ENCODE data around the gene MGAT4B.
"Not testable (repeated sequence)": the region's sequence is repeated elsewhere in the genome, so short reads cannot be mapped to it uniquely, and the experiment has no call there.

The MGAT4B gene

DNA sequence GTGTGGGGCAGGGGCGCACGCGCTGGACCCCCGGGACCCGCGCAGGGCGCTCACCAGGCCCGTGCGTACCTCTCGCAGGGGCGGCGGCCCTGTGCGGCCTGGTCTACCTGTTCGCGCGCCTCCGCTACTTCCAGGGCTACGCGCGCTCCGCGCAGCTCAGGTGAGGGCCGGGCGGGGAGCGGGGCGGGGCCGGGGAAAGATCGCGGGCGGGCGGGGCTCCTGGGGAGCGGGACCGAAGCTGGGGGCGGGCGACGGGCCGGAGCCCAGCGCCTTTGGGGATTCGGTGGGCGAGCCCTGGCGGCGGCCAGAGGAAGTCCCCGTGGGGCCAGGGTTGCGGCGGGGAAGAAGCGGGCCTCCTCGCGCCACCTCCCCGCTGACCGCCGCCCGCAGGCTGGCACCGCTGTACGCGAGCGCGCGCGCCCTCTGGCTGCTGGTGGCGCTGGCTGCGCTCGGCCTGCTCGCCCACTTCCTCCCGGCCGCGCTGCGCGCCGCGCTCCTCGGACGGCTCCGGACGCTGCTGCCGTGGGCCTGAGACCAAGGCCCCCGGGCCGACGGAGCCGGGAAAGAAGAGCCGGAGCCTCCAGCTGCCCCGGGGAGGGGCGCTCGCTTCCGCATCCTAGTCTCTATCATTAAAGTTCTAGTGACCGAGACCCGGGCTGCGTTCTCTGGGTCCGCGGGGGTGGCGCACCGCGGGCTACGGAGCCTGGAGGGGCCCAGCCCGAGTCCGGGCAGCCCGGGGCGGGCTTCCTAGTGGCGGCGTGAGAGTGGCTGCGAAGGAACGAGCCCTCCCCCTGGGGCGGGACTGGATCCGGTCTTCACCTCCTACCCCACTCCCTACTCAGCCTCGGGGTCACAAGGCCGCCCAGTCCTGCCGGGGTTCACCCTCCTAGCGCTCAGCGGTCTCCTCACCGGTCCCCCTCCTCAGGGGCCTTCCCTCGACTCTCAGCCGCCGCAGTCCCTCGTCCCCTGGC lies 10.5 kb downstream of the MGAT4B start:
- peak; percentile 44 to 53 for DNase-seq (ENCODE audit: low read depth in 1 of 2, low spot score in 1 of 2)

DNA sequence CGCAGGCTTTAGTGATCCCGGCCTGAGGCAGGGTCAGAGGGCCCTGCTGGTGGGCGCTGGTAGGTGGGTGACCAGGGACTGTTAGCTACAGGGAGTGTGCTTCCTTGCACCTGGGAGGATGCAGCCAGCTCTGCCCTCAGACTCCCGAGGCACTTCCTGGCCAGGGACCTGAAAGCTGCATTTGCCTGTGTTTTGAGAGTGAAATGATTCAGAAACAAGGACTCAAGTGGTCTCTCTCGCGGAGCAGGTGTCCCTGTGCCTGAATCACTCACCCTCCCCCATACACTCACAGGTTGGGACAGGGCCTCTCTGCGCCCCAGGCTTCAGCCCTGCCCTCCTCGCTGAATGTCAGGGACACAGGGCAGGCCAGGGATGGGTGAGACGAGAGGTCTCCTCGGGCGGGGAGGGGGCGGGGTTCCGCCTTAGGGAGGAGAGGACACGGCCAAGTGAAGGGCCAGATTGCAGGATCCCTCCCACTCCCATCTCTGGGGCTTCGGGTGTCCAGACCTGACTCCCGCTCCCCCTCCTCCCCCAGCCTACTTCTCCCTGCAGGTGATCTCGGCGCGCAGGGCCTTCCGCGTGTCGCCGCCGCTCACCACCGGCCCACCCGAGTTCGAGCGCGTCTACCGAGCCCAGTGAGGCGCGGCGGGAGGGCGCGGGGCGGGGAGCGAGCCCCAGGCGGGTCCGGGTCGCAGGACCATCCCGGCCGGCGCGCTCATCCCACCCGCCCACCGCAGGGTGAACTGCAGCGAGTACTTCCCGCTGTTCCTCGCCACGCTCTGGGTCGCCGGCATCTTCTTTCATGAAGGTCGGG lies 11.4 kb downstream of the MGAT4B start:
- DNase-seq (ENCODE audit: low read depth in 1 of 2, low spot score in 1 of 2) = no peak

DNA sequence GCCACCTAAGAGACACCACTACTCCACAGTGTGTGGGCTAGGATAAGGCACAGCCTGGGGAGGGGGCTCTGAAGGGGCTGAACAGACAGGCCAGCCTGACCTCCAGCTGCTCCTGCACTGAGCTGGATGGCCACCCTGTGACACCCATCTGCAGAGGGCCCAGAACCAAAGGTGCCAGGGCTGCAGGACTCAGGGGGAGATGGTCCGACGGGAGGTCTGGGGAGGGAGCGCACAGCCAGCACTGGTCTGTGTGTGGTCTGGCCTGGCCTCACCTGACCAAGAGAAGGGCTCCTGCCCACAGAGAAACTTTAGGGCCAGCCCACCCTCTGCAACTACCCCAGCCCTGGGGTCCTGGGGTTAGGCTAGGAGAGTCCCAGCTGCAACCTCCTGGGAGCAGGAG lies 12.1 kb downstream of the MGAT4B start:
- DNase-seq (ENCODE audit: low read depth in 1 of 2, low spot score in 1 of 2) = no peak

DNA sequence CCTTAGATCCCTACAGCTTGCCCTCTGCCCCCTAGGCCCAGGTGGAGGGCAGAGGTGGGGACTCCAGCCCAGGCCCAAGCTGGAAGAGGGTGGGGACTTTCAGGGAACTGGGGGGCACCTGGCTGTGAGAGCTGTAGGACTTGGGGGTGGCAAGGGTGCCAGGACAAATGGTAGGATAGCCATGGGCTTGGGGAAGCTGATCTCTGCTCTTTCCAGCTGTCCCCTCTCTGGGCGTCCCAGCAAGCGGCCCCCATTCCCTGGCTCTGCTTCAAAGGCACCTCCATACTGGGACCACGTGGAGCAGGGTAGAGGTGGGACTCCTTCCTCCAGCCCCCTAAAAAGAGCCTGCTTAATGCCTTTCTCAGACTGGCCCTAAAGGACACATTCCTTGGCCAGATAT lies 12.5 kb downstream of the MGAT4B start:
- DNase-seq (ENCODE audit: low read depth in 1 of 2, low spot score in 1 of 2) = no peak

DNA sequence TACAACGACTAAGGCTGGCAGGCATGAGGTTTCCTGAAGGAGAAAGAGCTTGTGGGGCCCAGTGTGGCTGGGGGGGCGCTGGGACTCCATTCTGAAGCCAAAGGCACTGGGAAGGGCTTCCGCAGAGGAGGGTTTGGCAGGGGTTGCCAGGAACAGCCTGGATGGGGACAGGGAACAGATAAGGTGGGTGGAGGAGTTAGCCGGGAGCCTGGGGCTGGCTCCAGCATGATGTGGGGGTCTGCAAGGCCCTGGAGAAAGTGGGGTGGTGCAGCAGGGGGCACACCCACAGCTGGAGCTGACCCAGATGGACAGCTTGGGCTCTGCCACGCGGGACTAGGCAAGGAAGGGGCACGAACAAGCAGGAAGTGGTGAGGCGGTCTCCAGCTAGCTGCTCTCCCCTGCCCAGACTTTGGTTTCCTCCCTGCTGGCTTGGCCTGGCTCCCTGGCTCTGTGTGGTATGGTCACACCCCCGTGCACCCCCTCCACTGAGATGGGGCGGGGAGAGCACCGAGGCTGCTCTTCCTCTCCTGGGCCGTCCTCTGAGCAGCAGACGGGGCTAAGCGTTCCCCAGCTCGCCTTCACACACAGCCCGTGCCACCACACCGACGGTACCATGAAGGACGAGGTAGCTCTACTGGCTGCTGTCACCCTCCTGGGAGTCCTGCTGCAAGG lies 13.1 kb downstream of the MGAT4B start, which contains the start of gene LTC4S:
LTC4S (plus strand) TSS at position 519 of the 672 bp plus-strand sequence; CDS start at position 614, 95 bp downstream.
- DNase-seq (ENCODE audit: low read depth in 1 of 2, low spot score in 1 of 2) = peak in 1 of 2 donors; percentile 40

DNA sequence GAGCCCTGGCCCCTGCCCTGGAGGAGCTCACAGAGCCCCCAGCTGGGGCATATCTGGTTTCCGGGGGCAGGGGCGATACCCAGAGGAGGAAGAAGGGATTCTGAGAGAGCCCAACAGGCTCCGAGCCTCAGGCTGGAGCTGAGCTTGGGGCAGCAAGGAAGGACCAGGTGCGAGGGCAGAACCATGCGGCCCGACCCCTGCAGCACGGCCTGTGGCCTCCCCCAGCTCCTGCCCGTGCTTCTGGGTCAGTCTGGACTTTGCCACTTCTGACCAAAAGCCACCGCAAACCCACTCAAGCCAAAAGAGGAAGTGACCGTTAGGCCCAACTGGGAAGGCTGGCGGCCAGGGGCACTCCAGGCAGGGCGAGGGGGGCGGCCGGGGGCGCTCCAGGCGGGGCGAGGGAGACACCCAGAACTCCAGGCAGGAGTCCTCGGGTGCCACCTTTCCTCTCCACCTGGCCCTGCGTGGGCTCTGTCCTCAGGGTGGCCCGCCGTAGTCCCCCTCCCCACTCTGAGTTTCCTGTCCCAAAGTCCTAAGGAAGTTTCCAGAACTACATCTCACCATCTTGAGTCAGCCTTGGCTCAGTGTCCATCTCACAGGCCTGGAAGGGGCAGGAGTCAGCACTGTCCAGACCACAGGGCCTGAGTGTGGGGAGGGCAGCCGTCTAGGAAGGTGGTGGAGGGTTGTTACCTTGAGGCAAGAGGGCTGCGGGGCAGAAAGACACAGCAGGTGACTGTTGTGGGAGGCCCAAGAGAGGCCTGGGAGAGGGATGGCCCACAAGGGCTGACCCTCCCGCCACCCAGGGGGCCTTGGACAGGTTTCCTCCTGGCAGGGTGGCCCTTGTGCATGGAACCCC lies 13.8 kb downstream of the MGAT4B start:
- DNase-seq (ENCODE audit: low read depth in 1 of 2, low spot score in 1 of 2) = no peak

DNA sequence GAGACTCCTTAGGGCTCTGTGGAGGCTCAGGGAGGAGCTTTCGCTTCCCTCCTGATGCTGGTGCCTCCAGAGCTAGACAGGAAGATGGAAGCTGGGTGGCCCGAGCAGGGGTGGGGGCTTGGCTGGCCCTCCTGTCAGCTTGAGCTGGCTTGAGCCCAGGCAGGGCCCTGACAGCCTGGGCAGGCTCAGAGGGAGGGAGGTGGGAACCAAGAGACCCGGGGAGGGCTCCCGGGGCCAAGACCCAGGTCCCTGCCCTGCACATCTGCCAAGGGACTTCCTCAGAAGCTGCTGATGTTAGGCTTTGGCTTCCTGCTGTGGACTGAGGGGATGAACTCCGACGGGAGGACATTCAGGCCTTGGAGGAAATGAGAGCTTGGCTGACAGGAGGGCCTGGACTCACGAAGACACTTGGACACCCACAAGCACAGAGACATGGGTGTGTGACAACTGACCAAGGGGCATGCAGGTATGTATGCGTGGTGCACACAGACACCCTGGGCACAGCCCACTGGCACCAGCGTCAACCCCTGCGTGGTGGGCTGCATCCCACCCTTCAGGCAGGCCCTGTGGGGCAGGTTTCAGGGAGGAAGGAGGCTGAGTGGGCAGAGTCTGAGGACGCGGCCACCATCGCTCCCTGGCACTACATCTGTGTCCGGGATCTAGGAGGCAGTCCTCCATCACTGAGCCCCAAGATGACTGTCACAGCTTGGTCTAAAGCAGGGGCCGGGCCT lies 14.6 kb downstream of the MGAT4B start:
- no peak for DNase-seq (ENCODE audit: low read depth in 1 of 2, low spot score in 1 of 2)

DNA sequence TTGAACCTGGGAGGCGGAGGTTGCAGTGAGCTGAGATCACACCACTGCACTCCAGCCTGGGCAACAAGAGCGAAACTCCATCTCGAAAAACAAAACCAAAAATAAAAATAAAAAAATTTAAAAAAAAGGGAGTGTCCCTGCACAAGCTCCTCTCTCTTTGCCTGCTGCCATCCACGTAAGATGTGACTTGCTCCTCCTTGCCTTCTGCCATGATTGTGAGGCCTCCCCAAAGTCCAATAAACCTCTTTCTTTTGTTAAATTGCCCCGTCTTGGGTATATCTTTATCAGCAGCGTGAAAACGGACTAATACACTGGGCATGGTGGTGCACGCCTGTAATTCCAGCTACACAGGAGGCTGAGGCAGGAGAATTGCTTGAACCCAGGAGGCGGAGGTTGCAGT lies 17.4 kb downstream of the MGAT4B start:
- not testable (repeated sequence) for DNase-seq (ENCODE audit: low read depth in 1 of 2, low spot score in 1 of 2)

DNA sequence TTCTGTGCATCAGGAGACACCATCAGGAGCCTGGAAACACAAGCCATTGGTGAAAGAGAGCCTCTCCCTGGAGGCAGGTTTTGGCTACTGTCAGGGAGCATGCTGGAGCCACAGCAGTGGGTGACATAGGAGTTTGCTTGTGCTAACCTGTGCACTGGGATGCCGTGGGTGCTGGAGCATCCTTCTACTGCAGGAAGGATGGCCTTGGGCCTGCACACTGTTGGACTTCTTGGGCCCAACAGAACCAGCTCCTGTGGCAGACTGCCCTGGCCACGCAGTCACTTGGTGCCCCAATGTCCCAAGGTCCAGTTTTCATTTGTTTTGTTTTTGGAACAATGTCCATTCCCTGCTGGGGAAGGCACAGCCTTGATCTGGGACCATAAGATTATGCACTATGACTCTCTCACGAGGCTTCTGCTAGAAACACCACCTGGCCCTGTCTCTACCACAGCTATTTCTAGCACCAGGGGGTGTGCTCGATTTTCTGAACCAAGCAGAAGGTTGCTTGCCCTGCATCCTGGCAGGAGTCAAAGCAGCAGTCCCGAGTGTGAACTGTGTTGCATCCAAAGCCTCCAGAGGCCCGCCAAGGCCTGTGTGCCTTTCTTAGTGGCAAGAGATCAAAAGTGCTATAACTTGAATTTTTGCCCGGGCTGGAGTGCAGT lies 18.3 kb downstream of the MGAT4B start:
- no peak for DNase-seq (ENCODE audit: low read depth in 1 of 2, low spot score in 1 of 2)

DNA sequence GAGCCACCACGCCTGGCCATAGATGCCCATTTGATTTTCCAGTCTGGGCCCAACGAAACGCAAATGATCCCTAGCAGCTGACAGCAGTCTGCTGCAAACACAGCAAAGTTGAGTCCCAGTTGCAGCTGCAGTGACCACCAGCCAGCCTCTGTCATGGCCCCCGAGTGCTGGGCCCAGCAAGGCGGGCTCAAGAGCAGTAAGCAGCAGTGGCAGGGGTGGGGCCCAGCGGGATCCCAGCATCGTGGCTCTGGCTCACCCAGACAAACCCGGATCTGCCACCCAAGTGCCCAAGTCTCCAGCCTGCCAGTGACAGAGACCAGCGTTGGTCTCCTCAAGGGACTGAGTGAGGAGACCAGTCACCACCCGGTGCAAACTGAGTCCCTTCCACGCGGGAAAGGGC lies 19.8 kb downstream of the MGAT4B start:
- no peak for DNase-seq (ENCODE audit: low read depth in 1 of 2, low spot score in 1 of 2)

DNA sequence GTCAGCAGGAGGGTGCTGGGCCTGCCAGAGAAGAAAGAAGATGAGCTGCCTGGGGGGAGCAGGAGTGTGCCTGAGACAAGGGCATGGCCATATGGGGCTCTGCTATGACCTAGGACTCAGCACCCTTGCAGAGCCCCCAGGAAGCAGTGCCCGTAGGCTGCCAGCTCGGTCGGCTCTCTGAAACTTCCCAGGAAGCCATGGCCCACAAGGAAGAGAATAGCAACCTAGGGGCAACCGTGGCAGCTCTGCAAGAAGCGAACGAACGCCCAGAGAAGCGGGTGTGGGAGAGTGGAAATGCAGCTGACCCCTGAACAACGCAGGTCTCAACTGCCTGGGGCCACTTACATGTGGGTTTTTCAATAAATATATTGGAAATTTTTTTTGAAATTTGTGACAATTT lies 23.5 kb downstream of the MGAT4B start:
- no peak for DNase-seq (ENCODE audit: low read depth in 1 of 2, low spot score in 1 of 2)

DNA sequence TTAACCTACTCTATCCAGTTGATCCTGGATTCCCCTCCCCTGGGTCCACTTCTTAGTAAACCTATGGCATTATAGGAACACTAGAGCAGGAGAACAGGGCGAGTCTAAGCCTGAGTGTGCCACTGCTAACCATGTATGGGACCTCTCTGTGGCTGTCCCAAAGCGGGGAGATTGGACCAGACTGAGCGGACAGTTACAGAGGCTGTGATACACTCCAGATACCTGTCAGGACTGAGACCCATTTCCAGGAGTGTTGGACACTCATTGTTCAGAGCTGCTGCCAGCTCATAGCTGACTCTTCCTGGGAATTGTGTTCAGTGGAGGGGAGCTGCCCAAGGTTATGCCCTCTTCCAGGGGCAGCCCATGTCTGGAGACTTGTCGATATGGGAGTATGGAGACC lies 24.8 kb downstream of the MGAT4B start:
- DNase-seq (ENCODE audit: low read depth in 1 of 2, low spot score in 1 of 2) = no peak

DNA sequence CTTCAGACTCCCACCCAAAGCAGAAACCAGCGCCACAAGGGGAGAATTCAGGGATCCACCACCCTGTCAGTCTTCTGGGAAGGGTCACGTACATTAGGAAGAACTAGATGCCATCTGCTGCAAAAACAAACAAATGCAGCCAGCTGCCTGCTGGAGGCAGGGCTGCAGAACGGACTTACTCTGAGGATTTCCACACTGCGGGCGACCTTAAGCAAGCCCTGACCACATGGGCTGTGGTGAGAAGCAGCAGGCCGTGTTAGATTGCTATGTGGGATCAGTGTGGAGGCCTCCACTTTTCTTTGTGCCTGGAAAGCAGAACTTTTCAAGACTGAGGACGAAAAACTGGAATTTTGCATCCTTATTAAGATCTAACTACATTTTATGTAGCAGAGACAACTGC lies 26.3 kb downstream of the MGAT4B start:
- DNase-seq (ENCODE audit: low read depth in 1 of 2, low spot score in 1 of 2) = no peak

DNA sequence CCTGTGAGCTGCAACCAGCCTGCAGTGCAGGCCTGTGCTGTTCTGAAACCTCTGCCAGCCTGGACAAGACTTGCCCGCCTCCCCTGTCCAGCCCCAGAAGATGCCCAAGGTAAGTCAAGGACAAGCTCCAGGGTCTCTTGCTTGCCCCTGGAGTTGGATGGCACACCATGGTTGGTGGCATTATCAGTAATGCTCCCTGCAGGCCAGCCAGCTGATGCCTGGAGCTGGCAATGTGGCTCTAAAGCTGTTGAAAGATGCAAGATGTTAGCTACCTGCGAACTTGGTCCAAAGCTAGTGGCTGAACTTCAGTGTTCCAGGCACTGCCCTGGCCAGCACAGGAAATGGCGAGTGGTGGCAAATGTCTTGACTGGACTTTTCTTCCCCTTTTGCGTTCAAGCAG lies 26.8 kb downstream of the MGAT4B start:
- DNase-seq (ENCODE audit: low read depth in 1 of 2, low spot score in 1 of 2) = no peak

DNA sequence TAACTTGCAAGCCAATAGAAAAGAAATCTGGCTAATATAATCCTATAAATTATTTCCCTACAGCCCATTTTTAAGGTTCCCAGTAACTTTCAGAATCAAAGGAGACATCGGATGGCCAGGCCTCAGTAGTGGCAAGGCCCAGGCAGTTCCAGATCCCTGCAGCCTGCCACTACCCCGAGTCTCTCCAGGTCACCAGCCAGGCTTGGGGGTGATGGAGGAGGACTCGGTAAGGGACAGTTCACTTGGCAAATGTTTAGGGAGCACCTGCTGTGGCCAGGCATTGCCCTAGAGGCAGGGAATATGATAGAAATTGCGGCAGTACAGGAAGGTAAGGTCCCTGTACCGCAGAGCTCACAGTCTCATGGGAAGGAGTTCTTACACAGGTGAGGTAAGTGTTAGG lies 28.1 kb downstream of the MGAT4B start:
- no peak for DNase-seq (ENCODE audit: low read depth in 1 of 2, low spot score in 1 of 2)

DNA sequence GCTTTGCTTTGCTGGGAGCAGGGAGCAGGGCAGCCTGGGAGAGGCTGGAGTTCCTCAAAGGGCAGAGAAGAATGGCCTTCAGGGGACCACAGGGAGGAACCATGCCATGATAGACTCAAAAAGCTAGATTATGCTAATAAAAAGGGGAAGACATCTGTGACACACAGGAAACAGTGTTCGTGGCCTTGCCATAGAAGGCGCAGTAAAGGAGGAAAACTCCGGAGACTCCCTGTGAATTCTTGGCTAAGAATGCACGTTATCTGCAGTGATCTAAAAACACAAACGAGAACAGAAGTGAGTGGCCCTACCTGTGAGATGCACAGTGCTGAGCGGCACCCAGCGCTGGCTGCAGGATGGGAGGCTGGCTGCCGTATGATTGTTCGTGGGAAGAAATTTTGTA lies 28.8 kb downstream of the MGAT4B start:
- no peak for DNase-seq (ENCODE audit: low read depth in 1 of 2, low spot score in 1 of 2)

DNA sequence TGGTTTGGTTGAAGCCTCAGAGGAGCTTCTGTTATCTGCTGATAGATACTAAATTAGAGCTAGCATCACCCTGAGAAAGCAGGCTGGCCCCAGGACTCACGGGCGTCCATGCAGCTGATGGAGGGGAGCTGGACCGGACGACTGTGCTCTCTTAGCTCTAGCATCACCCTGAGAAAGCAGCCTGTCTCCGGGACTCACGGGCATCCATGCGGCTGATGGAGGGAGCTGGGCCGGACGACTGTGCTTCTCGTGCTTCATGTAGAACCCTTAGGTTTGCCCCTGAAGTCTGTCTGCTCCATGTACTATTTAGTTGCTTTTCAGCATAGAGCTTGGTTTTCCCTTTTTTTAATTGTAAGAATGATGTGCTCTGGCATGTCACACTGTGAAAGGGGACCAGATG lies 29.2 kb downstream of the MGAT4B start:
- no peak for DNase-seq (ENCODE audit: low read depth in 1 of 2, low spot score in 1 of 2)

DNA sequence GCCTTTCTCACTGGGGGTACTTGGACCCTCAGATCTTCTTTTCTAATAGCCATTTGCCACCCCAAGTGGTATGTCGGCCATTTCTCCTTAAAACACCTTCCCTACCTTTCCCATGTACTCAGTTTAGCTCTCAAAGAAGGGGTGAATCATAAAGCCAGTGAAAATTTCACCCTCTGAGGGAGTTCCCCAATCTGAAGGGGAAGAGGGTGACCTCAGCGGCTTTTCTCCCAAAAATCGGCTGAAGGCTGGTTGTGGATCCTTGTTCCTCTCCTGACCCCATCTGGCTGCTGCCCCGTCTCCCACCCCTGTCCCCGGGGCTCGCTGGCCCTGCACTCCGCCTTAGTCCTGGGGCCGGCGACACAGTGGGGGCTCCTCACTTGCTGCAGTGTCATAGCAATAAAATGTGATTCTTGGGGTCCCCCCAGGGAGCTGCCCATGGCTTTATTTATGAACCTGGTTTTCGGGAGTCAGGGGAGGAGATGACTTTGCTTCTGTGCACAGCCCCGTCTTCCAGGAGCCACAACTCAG lies 30.2 kb downstream of the MGAT4B start:
- no peak for DNase-seq (ENCODE audit: low read depth in 1 of 2, low spot score in 1 of 2)

DNA sequence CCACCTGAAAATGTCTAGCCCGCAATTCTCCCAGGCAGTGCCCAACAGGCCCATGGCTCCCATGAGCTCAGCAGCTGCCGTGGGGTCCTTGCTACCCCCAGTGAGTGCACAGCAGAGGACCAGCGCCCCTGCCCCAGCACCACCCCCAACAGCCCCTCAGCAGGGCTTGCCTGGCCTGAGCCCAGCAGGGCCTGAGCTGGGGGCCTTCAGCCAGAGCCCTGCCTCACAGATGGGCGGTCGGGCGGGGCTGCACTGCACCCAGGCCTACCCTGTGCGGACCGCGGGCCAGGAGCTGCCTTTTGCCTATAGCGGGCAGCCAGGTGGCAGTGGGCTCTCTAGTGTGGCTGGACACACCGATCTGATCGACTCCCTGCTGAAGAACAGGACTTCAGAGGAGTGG lies 32.2 kb downstream of the MGAT4B start:
- DNase-seq (ENCODE audit: low read depth in 1 of 2, low spot score in 1 of 2) = no peak

All from activated T-helper 1 cell treated with anti-CD3 and anti-CD28 coated beads, Interleukin-2, amount 50 U/mL, for 16 hours (primary cell).